Calu3 (cell line): ENCODE results near the gene SLTM. TPM values are rescaled to one million over a fixed set of nuclear protein-coding genes. Genes with fewer than 3 reads are reported as not detected.
"Not testable (repeated sequence)": the region's sequence is repeated elsewhere in the genome, so short reads cannot be mapped to it uniquely, and the experiment has no call there.

Experiments
- BruUV-seq: library from RNA; stranded (reverse); fragments of 400-500 nt; replicated peaks from 2 replicates; lab custom pipeline; 2021; lab: Mats Ljungman, UMichigan
- CTCF ChIA-PET: fragments of 300-600 bp; sonication (Branson Sonifier 250); formaldehyde crosslinking; loops from one replicate; lab custom pipeline; 2022; ENCODE audit warnings: antibody characterized with exemption; lab: Charles Lee
- DNase-seq: peaks from one replicate; pipeline ENCODE4 v3.0.0; 2022
- H3K27ac Mint-ChIP-seq: one replicate; pipeline ENCODE4 v1.8.0; 2022; ENCODE audit warnings: mixed read lengths; ENCODE audit not compliant: unreplicated experiment
- H3K27me3 Mint-ChIP-seq: one replicate; pipeline ENCODE4 v1.8.0; 2022; ENCODE audit warnings: mixed read lengths; ENCODE audit not compliant: unreplicated experiment
- H3K36me3 Mint-ChIP-seq: one replicate; pipeline ENCODE4 v1.8.0; 2022; ENCODE audit warnings: mild to moderate bottlenecking, moderate library complexity, mixed read lengths; ENCODE audit not compliant: insufficient read depth, unreplicated experiment
- H3K4me1 Mint-ChIP-seq: one replicate; pipeline ENCODE4 v1.8.0; 2022; ENCODE audit warnings: mild to moderate bottlenecking, low read depth, mixed read lengths; ENCODE audit not compliant: unreplicated experiment
- H3K4me3 Mint-ChIP-seq: one replicate; pipeline ENCODE4 v1.8.0; 2022; ENCODE audit warnings: mild to moderate bottlenecking, low read depth, moderate library complexity, mixed read lengths; ENCODE audit not compliant: unreplicated experiment
- H3K9me3 Mint-ChIP-seq: one replicate; pipeline ENCODE4 v1.8.0; 2022; ENCODE audit warnings: low read depth, mixed read lengths; ENCODE audit not compliant: unreplicated experiment
- CTCF ChIP-seq: fragments of 200-600 bp; IDR thresholded peaks from one replicate; pipeline ENCODE4 v1.8.0; 2022; ENCODE audit warnings: antibody characterized with exemption; ENCODE audit not compliant: unreplicated experiment
- intact Hi-C: fragments of 100-400 bp; cut with micrococcal nuclease; formaldehyde crosslinking; loops from one replicate; pipeline ENCODE4 v1.10.0; 2022; ENCODE audit not compliant: unreplicated experiment
- total RNA-seq: library from RNA; stranded (reverse); gene quantifications from 2 replicates; pipeline ENCODE4 v1.2.3, GENCODE V29; 2022

Gene SLTM
- total RNA-seq, 1 experiment from 2014 or later = 135 TPM

GRCh38 chr15:58919232-58919631, 14.2 kb downstream of the SLTM start:
- Mint-ChIP-seq H3K36me3 (peaks cover 33% of the 10 kb centered on the region), H3K27ac (no peak overlapping the region), H3K9me3 (no peaks in the 10 kb centered on the region), H3K4me1 (peaks cover 5% of the 10 kb centered on the region), H3K27me3 (no peaks in the 10 kb centered on the region), H3K4me3 (no peak overlapping the region)
- intact Hi-C loops = no loop called here
- no TSS peak for BruUV-seq
- no peak for TF ChIP-seq CTCF
- DNase-seq = no peak
- CTCF ChIA-PET = no interaction called here

- intact Hi-C loops = no loop called here
- peaks cover 35% of the 10 kb centered on the region for H3K36me3 Mint-ChIP-seq
- DNase-seq = no peak
- no TSS peak for BruUV-seq
- no peak overlapping the region for H3K4me3 Mint-ChIP-seq
- H3K27ac Mint-ChIP-seq = no peak overlapping the region
- no peaks in the 10 kb centered on the region for H3K9me3 Mint-ChIP-seq
- H3K4me1 Mint-ChIP-seq = peaks cover 8% of the 10 kb centered on the region
- no peak for TF ChIP-seq CTCF
- H3K27me3 Mint-ChIP-seq = no peaks in the 10 kb centered on the region
- CTCF ChIA-PET = no interaction called here
Measured at GRCh38 chr15:58918239-58918638, 15.2 kb downstream of the SLTM start.

GRCh38 chr15:58917613-58918129, 15.8 kb downstream of the SLTM start:
- H3K27me3 Mint-ChIP-seq, CTCF ChIA-PET, H3K9me3 Mint-ChIP-seq, H3K4me3 Mint-ChIP-seq, BruUV-seq, H3K4me1 Mint-ChIP-seq, intact Hi-C loops, H3K27ac Mint-ChIP-seq, DNase-seq: not testable (repeated sequence)
- H3K36me3 Mint-ChIP-seq = peaks cover 32% of the 10 kb centered on the region

- Mint-ChIP-seq H3K27me3 (no peaks in the 10 kb centered on the region), H3K9me3 (no peaks in the 10 kb centered on the region), H3K4me3 (no peak overlapping the region), H3K27ac (no peak overlapping the region), H3K36me3 (peaks cover 37% of the 10 kb centered on the region), H3K4me1 (peaks cover 8% of the 10 kb centered on the region)
- no peak for DNase-seq
- no TSS peak for BruUV-seq
- CTCF ChIA-PET = interaction anchor here (0.5 kb wide), 1 partner anchor 13 kb away, joined by 3 read pairs; no protein-coding TSS in a partner anchor
- intact Hi-C loops = no loop called here
- no peak for TF ChIP-seq CTCF
Measured at GRCh38 chr15:58916962-58917361, 16.5 kb downstream of the SLTM start.

GRCh38 chr15:58910456-58910855, 23.0 kb downstream of the SLTM start:
- H3K4me3 Mint-ChIP-seq = no peak overlapping the region
- peaks cover 8% of the 10 kb centered on the region for H3K4me1 Mint-ChIP-seq
- H3K27ac Mint-ChIP-seq = no peak overlapping the region
- no peaks in the 10 kb centered on the region for H3K27me3 Mint-ChIP-seq
- CTCF ChIA-PET = no interaction called here
- DNase-seq = no peak
- peaks cover 71% of the 10 kb centered on the region for H3K36me3 Mint-ChIP-seq
- no peaks in the 10 kb centered on the region for H3K9me3 Mint-ChIP-seq
- intact Hi-C loops = no loop called here
- TF ChIP-seq CTCF = no peak
- BruUV-seq = no TSS peak
